Measurements from ENCODE around the gene MAN1C1. TPM values are rescaled to one million over a fixed set of nuclear protein-coding genes. Genes with fewer than 3 reads are reported as not detected.

The MAN1C1 gene
- total RNA-seq, 1 donor from 2014 or later = 0.63 TPM

GRCh38 chr1:25798666-25799351 lies 182.2 kb downstream of the MAN1C1 start:
- no peak for TF ChIP-seq CTCF (conservative IDR thresholded peaks at IDR 0.05; ENCODE audit: low read depth, low read length)
- no peak for DNase-seq (ENCODE audit: low read depth)
- no peak overlapping the region for H3K4me3 ChIP-seq (ENCODE audit: low read depth, low read length)

GRCh38 chr1:25799352-25799934 lies 182.9 kb downstream of the MAN1C1 start:
- H3K4me3 ChIP-seq (ENCODE audit: low read depth, low read length) = peak overlapping the region; percentile 55
- no peak for DNase-seq (ENCODE audit: low read depth)
- no peak for TF ChIP-seq CTCF (conservative IDR thresholded peaks at IDR 0.05; ENCODE audit: low read depth, low read length)

GRCh38 chr1:25799935-25800702 lies 183.5 kb downstream of the MAN1C1 start, which contains the start of gene SELENON:
Gene SELENON (plus strand): TSS chr1:25800193. CDS start chr1:25800231, 38 bp downstream.
- TF ChIP-seq CTCF (conservative IDR thresholded peaks at IDR 0.05; ENCODE audit: low read depth, low read length) = no peak
- no peak for DNase-seq (ENCODE audit: low read depth)
- peak within 1 kb of the TSS; percentile 62 for H3K4me3 ChIP-seq (ENCODE audit: low read depth, low read length)

DNA sequence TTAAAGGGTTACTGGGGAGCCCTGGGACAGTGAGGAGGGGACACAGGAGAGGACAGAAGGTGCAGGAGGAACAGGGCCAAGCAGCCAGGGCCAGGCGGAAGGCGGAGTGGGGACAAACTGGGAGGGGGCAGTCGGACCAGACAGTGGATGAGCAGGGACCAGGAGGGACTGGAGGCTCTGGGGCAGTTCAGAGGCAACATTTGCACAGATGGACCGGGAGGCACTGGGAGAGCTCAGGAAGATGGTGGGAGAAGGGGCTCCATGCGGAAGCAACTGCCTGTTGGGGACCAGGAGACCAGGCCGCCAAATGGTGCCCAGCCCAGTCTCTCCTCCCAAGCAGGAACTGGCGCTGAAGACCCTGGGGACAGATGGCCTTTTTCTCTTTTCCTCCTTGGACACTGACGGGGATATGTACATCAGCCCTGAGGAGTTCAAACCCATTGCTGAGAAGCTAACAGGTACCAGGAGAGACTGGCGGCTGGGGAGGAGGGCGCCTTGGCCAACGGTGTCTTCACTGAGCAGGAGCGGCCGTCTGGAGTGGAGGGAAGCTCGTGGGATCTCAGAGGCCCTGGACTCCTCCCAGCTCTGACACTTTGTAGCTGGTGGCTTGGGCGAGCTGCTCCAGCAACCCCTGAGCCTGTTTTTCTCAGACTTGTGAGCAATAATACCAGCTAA lies 184.2 kb downstream of the MAN1C1 start:
- no peak for DNase-seq (ENCODE audit: low read depth)
- H3K4me3 ChIP-seq (ENCODE audit: low read depth, low read length) = peak overlapping the region; percentile 62
- TF ChIP-seq CTCF (conservative IDR thresholded peaks at IDR 0.05; ENCODE audit: low read depth, low read length) = no peak

- no peak for DNase-seq (ENCODE audit: low read depth)
- no peak overlapping the region for H3K4me3 ChIP-seq (ENCODE audit: low read depth, low read length)
- no peak for TF ChIP-seq CTCF (conservative IDR thresholded peaks at IDR 0.05; ENCODE audit: low read depth, low read length)
Measured at GRCh38 chr1:25802915-25803314, 186.3 kb downstream of the MAN1C1 start.

- TF ChIP-seq CTCF (conservative IDR thresholded peaks at IDR 0.05; ENCODE audit: low read depth, low read length) = no peak
- DNase-seq (ENCODE audit: low read depth) = no peak
Measured at GRCh38 chr1:25803368-25803767, 186.8 kb downstream of the MAN1C1 start.

More at GRCh38 chr1:25803368-25803767, 186.8 kb downstream of the MAN1C1 start:
- no peak overlapping the region for H3K4me3 ChIP-seq (ENCODE audit: low read depth, low read length)

Measured in epithelial cell of proximal tubule (primary cell).